KBM-7 (cell line): ENCODE data around the gene PPIP5K1.
"Not testable (repeated sequence)": the region's sequence is repeated elsewhere in the genome, so short reads cannot be mapped to it uniquely, and the experiment has no call there.

Experiments used
- DNase-seq: peaks from one replicate; pipeline ENCODE4 v3.0.0-alpha.2; 2015
- in situ Hi-C: fragments of 300-500 bp; cut with MboI; formaldehyde crosslinking; loops from 2 replicates; pipeline ENCODE4 v1.14.3; 2020; ENCODE audit warnings: low sequenced_read_pairs, low pct_unique_long_range_greater_than_20kb, mixed read lengths

Gene PPIP5K1

GRCh38 chr15:43589778-43590466, at the start of gene PPIP5K1:
Gene PPIP5K1, minus strand, starts transcription at chr15:43590208. Its CDS starts 5,704 bp downstream, at chr15:43584504.
- in situ Hi-C loops, DNase-seq: not testable (repeated sequence)

- DNase-seq, in situ Hi-C loops: not testable (repeated sequence)
Observed at GRCh38 chr15:43638464-43639204, 48.6 kb upstream of the PPIP5K1 start.

DNA sequence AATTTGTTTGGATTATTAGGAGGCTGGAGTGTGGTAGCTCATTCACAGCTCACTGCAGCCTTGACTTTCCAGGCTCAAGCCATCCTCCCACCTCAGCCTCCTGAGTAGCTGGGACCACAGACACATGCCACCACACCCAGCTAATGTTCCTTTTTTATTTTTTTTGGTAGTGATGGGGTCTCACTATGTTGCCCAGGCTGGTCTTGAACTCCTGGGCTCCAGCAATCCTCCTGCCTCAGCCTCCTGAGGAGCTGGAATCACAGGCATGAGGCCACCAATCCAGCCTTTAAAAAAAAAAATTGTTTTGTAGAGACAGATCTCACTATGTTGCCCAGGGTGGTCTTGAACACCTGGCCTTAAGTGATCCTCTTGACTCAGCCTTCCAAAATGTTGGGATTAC, 36.9 kb upstream of the PPIP5K1 start:
- in situ Hi-C loops, DNase-seq: not testable (repeated sequence)

DNA sequence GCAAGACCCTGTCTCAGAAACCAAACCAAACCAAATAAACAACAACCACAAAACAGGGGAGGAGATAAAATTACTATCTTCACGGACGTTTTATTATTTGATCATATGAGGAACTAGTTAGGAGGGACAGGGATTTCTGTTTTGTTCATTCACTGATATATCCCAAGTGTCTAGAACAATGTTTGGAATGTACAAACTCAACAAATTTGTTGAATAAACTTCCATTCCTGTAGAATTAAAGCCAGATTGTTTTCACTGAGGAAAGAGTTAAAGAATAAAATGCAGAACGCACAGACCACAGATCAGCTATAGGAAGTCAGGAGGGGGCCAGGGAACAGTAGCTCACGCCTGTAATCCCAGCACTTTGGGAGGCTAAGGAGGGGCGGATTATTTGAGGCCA, 35.1 kb upstream of the PPIP5K1 start:
- in situ Hi-C loops = no loop called here
- DNase-seq = peak; percentile 7

GRCh38 chr15:43622068-43622799, 32.2 kb upstream of the PPIP5K1 start:
- DNase-seq, in situ Hi-C loops: not testable (repeated sequence)

DNA sequence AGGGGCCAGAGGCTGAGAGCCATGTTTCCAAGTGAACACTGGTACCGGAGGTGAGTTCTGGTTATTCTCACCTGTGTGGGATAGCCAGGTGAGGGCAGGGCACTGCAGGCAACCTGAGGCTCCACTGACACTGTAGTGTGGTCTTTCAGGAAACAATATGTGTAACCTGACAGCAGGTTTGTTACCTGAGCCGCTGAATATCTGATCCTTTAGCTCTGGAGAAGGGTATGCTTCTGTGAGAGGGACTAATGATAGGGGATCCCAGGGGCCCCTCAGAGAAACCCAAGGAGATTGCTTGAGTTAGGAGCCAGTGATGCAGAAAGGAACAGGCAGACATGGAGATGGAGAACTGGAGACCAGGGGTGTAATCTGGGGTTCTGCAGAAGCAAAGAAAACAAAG, 28.7 kb upstream of the PPIP5K1 start, which contains the start of gene STRC:
TSS of gene STRC (minus strand) at position 101 of the 400 bp plus-strand sequence. CDS start at position 23, 78 bp downstream.
- DNase-seq, in situ Hi-C loops: not testable (repeated sequence)

DNA sequence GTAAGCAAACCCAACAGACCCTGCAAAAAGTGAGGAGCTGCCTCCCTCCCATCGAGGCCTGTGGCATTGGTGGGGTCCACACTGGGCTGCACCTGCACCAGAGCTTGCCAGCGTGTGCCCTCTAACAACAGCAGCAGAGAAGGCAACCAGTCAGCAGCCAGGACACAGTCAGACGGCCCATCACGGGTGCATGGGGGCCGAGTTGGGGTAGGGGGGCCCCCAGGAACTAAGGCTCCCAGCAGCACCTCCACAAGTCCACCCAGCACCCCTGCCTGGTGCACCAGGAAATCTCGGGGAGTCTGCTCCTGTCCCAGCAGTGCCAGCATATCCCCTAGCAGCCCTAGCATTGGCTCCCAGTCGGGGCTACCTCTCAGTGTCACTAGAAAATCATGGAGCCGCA, 27.7 kb upstream of the PPIP5K1 start:
- in situ Hi-C loops = not testable (repeated sequence)

GRCh38 chr15:43602233-43602632, 12.2 kb upstream of the PPIP5K1 start:
- in situ Hi-C loops, DNase-seq: not testable (repeated sequence)

More for the DNA sequence above, 27.7 kb upstream of the PPIP5K1 start:
- not testable (repeated sequence) for DNase-seq

GRCh38 chr15:43600200-43600599, 10.2 kb upstream of the PPIP5K1 start:
- in situ Hi-C loops, DNase-seq: not testable (repeated sequence)

- in situ Hi-C loops, DNase-seq: not testable (repeated sequence)
Observed at GRCh38 chr15:43599131-43599530, 9.1 kb upstream of the PPIP5K1 start.

DNA sequence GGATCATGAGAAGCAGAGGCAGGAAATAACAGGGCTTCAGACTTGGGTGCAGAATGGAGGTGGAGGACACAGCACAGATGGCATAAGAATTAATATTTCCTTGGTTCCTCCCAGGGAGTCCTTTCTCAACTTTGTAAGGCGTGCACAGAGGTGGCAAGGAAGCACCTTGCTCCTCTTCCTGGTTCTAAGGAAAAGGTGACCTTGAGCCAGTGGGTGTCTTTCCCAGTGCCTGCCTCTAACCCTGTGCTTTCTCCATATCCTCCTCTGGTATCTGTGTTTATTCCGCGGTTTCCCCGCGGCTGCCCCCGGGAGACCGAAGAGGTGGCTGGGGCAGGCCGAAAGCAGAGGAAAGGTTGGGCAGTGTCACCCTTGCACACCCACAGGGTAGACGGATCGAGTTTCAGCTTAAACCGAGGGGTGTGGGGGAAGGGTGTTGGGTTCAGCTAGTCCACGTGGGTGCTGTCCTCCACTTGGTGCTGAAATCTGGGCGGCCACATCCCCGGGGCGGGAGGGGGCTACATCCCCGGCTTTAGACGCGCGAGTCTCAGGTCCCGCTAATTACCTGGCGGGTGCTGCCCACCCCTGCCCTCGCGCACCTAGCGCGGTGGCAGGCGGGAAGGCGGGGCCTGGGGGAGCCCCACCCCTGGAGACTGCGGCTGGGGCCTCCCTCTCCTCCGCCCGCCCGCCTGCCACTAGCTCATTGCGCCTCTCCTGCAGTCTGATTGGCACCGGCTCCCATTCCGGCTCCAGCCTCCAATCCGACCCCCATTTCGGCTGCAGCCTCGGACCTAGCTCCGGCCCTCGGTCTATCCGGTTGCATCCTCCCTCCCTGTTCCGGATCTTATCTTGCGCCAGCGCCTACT, 3.6 kb upstream of the PPIP5K1 start, which contains the start of gene CKMT1B:
TSS of gene CKMT1B (plus strand) at position 700 of the 863 bp plus-strand sequence. CDS start 192 bp downstream, outside the sequence.
- DNase-seq, in situ Hi-C loops: not testable (repeated sequence)

DNA sequence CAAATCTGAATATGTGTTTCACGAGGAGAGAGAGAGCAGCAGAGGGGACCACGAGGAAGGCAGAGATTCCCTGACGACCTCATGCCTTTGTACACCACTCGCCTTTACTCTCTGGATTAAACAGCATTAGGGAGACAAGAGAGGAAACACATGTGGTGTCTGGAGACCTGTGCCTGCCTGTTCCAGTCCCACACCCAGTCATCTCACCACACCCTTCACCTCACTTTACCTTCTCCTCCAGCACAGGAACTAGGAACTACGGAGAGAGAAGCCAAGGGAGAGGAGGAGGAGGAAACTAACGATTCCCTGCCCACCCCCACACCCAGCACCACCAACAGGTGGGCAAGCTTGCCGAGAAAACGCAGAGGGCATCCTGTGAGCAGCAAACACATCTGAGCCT, 2.8 kb upstream of the PPIP5K1 start:
- DNase-seq, in situ Hi-C loops: not testable (repeated sequence)

- in situ Hi-C loops, DNase-seq: not testable (repeated sequence)
Observed at GRCh38 chr15:43574607-43575006, 15.4 kb downstream of the PPIP5K1 start.

- in situ Hi-C loops, DNase-seq: not testable (repeated sequence)
Observed at GRCh38 chr15:43566615-43567014, 23.4 kb downstream of the PPIP5K1 start.

DNA sequence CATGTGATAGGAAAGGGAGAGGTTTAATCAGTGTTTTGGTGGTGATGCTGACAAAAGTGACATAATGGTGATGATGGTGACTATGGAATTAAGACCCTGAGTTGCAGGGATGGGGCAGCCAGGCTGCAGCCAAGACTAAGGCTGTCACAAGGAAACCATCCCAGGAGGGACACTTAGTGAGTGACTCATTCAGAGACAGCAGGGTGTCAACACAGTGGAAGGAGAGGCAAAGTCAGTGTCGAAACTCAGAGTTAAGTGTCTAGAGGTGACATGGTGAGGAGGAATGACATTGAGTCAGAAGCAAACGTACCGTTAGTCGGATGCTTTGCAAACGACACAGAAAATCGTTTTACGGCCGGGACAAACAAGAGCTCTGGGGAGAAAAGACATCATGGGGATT, 26.2 kb downstream of the PPIP5K1 start:
- in situ Hi-C loops, DNase-seq: not testable (repeated sequence)

- DNase-seq, in situ Hi-C loops: not testable (repeated sequence)
Observed at GRCh38 chr15:43562753-43563152, 27.3 kb downstream of the PPIP5K1 start.

DNA sequence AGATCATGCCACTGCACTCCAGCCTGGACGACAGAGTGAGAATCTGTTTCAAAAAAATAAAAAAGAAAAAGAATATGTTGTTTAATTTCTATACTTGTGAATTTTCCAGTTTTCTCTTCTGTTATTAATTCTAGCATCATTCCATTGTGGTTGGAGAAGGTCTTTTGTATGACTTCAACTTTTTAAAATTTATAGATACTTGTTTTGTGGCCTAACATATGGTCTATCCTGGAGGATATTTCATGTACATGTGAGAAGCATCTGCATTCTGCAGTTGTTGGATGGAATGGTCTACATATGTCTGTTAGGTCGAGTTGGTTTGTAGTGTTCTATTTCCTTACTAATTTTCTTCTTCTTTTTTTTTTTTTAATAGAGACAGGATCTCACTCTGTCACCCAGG, 37.0 kb downstream of the PPIP5K1 start:
- in situ Hi-C loops = no loop called here
- DNase-seq = no peak

DNA sequence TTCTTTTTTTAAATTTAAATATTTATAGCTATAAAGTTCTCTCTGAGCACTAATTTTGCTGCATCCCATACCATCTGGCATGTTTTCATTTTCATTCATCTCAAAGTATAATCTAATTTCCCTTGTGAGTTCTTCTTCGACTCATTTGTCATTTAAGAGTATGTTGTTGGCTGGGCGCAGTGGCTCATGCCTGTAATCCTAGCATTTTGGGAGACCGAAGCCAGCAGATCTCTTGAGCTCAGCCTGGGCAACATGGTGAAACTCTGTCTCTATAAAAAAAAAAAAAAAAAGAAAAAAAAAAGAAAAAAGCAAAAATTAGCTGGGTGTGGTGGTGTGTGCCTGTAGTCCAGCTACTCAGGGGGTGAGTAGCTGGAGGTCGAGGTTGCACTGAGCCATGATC, 37.8 kb downstream of the PPIP5K1 start:
- DNase-seq = no peak
- in situ Hi-C loops = no loop called here
